GM18870 (cell line): Measurements from ENCODE around the gene LHX1.

ENCODE experiments used
- ATAC-seq: cut with Tn5 transposase; IDR thresholded peaks from one replicate; pipeline ENCODE4 v1.9.1; 2021; ENCODE audit warnings: moderate library complexity; ENCODE audit not compliant: unreplicated experiment

The LHX1 gene

GRCh38 chr17:36937959-36938565 is 787 bp downstream of the LHX1 start:
- ATAC-seq, result no peak

- no peak for ATAC-seq
These were observed 1.3 kb downstream of the LHX1 start for GRCh38 chr17:36938566-36939051.

GRCh38 chr17:36939052-36939801 is 2.0 kb downstream of the LHX1 start:
- no peak for ATAC-seq

- ATAC-seq, result no peak
These were observed 2.6 kb downstream of the LHX1 start for GRCh38 chr17:36939802-36940312.

- no peak for ATAC-seq
These were observed 3.3 kb downstream of the LHX1 start for GRCh38 chr17:36940313-36941264.

GRCh38 chr17:36941265-36942010 is 4.2 kb downstream of the LHX1 start:
- no peak for ATAC-seq

- ATAC-seq, result no peak
These were observed 4.8 kb downstream of the LHX1 start for GRCh38 chr17:36942019-36942599.

GRCh38 chr17:36942631-36943125 is 5.4 kb downstream of the LHX1 start:
- ATAC-seq, result no peak

- no peak for ATAC-seq
These were observed 6.2 kb downstream of the LHX1 start for GRCh38 chr17:36943250-36944191.

GRCh38 chr17:36944553-36944952 is 7.3 kb downstream of the LHX1 start:
- no peak for ATAC-seq

GRCh38 chr17:36945140-36945539 is 7.9 kb downstream of the LHX1 start:
- no peak for ATAC-seq

GRCh38 chr17:36945959-36946725 is 8.9 kb downstream of the LHX1 start:
- ATAC-seq, result no peak

- ATAC-seq, result no peak
These were observed 9.4 kb downstream of the LHX1 start for GRCh38 chr17:36946726-36947091.

GRCh38 chr17:36947922-36948716 is 10.8 kb downstream of the LHX1 start:
- ATAC-seq, result no peak

- peak; percentile 65 for ATAC-seq
These were observed 11.6 kb downstream of the LHX1 start, which contains the start of gene AATF for GRCh38 chr17:36948717-36949460. Gene AATF (plus strand): TSS chr17:36948954. CDS start chr17:36949126, 172 bp downstream.

GRCh38 chr17:36949461-36949927 is 12.2 kb downstream of the LHX1 start:
- no peak for ATAC-seq
